CD4-positive, alpha-beta T cell (primary cell): ENCODE measurements around the gene DOCK4. TPM values are rescaled to one million over a fixed set of nuclear protein-coding genes. Genes with fewer than 3 reads are reported as not detected.

Source experiments
- ATAC-seq: fragments of 200-7000 bp; cut with Tn5 transposase; one replicate; pipeline ENCODE4 v1.10.0; 2022; ENCODE audit warnings: mild to moderate bottlenecking; ENCODE audit not compliant: poor library complexity
- CTCF ChIA-PET: fragments of 350-600 bp; sonication (Branson Sonifier 250); formaldehyde crosslinking; loops from one replicate; lab custom pipeline; 2021; ENCODE audit warnings: antibody characterized with exemption, inconsistent platforms; lab: Charles Lee
- POLR2A ChIA-PET: fragments of 350-600 bp; sonication (Branson Sonifier 250); formaldehyde crosslinking; loops from one replicate; lab custom pipeline; 2021; ENCODE audit warnings: antibody characterized with exemption, inconsistent platforms; lab: Charles Lee
- DNase-seq, 14 experiments: peaks; one replicate each; pipeline ENCODE4 v3.0.0-alpha.2; 2013 to 2020; ENCODE audit warnings: mixed read lengths in 2 of 14
- H3K27ac ChIP-seq, 2 donors: one replicate each; pipeline versions ENCODE4 v1.5.1 to v1.7.0; 2013; ENCODE audit warnings: low read length in 2 of 2, low read depth in 1 of 2, mild to moderate bottlenecking in 1 of 2
- H3K27me3 ChIP-seq, 2 experiments: 1 replicate in 1 of 2; 2 replicates in 1 of 2; pipeline versions ENCODE4 v1.6.1 to v1.7.0; 2013; ENCODE audit warnings: low read length in 2 of 2, control low read depth in 1 of 2, mild to moderate bottlenecking in 1 of 2, moderate library complexity in 1 of 2; ENCODE audit not compliant: insufficient read depth in 2 of 2, control insufficient read depth in 1 of 2
- H3K36me3 ChIP-seq: one replicate; pipeline ENCODE4 v1.6.1; 2013; ENCODE audit warnings: low read length, control low read depth; ENCODE audit not compliant: insufficient read depth
- H3K4me1 ChIP-seq: one replicate; pipeline ENCODE4 v1.6.1; 2013; ENCODE audit warnings: low read length, control low read depth; ENCODE audit not compliant: insufficient read depth
- H3K4me3 ChIP-seq: one replicate; pipeline ENCODE4 v1.5.1; 2013; ENCODE audit warnings: mild to moderate bottlenecking, low read length, moderate library complexity
- H3K9me3 ChIP-seq, 2 experiments: 1 replicate in 1 of 2; 2 replicates in 1 of 2; pipeline versions ENCODE4 v1.6.1 to v1.7.0; 2013; ENCODE audit warnings: low read length in 2 of 2, mild to moderate bottlenecking in 2 of 2, control low read depth in 1 of 2, moderate library complexity in 1 of 2; ENCODE audit not compliant: control insufficient read depth in 1 of 2, insufficient read depth in 1 of 2
- H3K27ac Mint-ChIP-seq: one replicate; pipeline ENCODE4 v1.8.0; 2020; ENCODE audit warnings: mixed read lengths
- H3K27me3 Mint-ChIP-seq: one replicate; pipeline ENCODE4 v1.8.0; 2021; ENCODE audit warnings: mixed read lengths
- H3K36me3 Mint-ChIP-seq: one replicate; pipeline ENCODE4 v1.8.0; 2021; ENCODE audit warnings: low read depth, mixed read lengths
- H3K4me1 Mint-ChIP-seq: one replicate; pipeline ENCODE4 v1.8.0; 2021; ENCODE audit warnings: low read depth, mixed read lengths
- H3K4me3 Mint-ChIP-seq: one replicate; pipeline ENCODE4 v1.8.0; 2020; ENCODE audit warnings: mild to moderate bottlenecking, mixed read lengths
- H3K9me3 Mint-ChIP-seq: one replicate; pipeline ENCODE4 v1.8.0; 2020; ENCODE audit warnings: mixed read lengths
- intact Hi-C, 2 experiments: fragments of 100-400 bp; cut with DNase I in 1 of 2; cut with micrococcal nuclease in 1 of 2; formaldehyde crosslinking; loops; one replicate each; pipeline versions ENCODE4 v1.15.1 to v1.9.0; 2023 to 2025; cut with DNase I, micrococcal nuclease
- total RNA-seq, 174 experiments: library from RNA in 2 of 174; stranded (reverse) in 2 of 174; gene quantifications; one replicate each; pipeline ENCODE4 v1.2.3 and lab custom pipeline; 2021 to 2026
- TF ChIP-seq, protein P1 (sequence below): fragments of 200-600 bp; IDR thresholded peaks from one replicate; pipeline ENCODE4 v1.8.0; 2022; ENCODE audit warnings: antibody characterized with exemption, mild to moderate bottlenecking

Gene DOCK4
- total RNA-seq, 2 experiments from 2014 or later = 0.31 to 0.38 TPM

DNA sequence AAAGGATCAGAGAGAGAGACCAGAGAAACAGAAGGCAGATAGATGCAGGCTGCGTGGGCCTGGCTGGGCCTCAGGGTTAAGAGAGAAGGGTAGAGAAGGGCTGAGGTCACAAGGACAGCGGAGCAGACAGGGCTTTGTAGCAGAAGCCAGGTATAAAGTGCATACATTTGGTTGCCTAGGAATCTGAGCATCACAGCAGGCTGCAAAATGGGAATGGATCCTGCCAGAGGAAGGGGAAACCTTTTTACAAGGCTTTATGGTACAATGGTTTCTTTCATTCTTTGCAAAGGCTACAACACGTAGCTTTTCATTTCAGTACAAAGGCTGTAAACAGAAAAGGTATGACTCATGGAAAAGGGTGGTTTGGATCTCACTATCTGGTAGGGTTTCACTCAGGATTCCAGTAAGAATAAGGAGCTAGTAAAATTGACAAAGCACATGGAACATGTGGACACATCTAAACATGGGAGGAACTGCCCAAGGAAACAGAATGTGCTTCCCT lies 275.1 kb downstream of the DOCK4 start:
- no peaks in the 10 kb centered on the region for H3K9me3 ChIP-seq
- H3K27me3 ChIP-seq = no peaks in the 10 kb centered on the region
- ATAC-seq (no peak), DNase-seq (no peak)
- H3K27ac ChIP-seq = no peak overlapping the region
- H3K4me3 ChIP-seq = no peak overlapping the region
- H3K36me3 Mint-ChIP-seq = no peaks in the 10 kb centered on the region
- intact Hi-C loops = no loop called here
- no peaks in the 10 kb centered on the region for H3K4me1 ChIP-seq
- no peak overlapping the region for H3K4me3 Mint-ChIP-seq
- H3K27me3 Mint-ChIP-seq = no peaks in the 10 kb centered on the region
- H3K27ac Mint-ChIP-seq = no peak overlapping the region
- TF ChIP-seq, protein P1, sequence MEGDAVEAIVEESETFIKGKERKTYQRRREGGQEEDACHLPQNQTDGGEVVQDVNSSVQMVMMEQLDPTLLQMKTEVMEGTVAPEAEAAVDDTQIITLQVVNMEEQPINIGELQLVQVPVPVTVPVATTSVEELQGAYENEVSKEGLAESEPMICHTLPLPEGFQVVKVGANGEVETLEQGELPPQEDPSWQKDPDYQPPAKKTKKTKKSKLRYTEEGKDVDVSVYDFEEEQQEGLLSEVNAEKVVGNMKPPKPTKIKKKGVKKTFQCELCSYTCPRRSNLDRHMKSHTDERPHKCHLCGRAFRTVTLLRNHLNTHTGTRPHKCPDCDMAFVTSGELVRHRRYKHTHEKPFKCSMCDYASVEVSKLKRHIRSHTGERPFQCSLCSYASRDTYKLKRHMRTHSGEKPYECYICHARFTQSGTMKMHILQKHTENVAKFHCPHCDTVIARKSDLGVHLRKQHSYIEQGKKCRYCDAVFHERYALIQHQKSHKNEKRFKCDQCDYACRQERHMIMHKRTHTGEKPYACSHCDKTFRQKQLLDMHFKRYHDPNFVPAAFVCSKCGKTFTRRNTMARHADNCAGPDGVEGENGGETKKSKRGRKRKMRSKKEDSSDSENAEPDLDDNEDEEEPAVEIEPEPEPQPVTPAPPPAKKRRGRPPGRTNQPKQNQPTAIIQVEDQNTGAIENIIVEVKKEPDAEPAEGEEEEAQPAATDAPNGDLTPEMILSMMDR = no peak
- ChIA-PET CTCF (no interaction called here), POLR2A (no interaction called here)
- no peaks in the 10 kb centered on the region for H3K36me3 ChIP-seq
- no peaks in the 10 kb centered on the region for H3K9me3 Mint-ChIP-seq
- no peaks in the 10 kb centered on the region for H3K4me1 Mint-ChIP-seq

DNA sequence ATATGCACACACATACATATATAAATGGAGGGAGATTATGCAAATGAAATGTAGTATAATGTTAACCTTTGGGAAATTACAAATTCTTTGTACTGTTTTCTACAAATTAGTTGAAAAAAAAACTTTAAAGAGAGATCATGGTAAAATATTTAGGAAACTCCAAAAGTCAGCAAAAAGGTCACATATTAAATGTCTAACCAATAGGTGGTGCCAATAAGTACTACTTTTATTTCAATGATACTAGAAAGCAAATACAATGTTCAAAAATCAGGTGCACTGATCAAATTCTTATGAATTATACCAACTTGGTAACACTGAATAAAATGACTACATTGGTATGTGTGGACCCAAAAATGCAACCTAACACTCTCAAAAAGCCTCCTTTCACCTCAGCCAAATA lies 276.9 kb downstream of the DOCK4 start:
- no peak overlapping the region for H3K27ac Mint-ChIP-seq
- H3K9me3 Mint-ChIP-seq = no peaks in the 10 kb centered on the region
- Histone ChIP-seq H3K4me1 (no peaks in the 10 kb centered on the region), H3K4me3 (no peak overlapping the region), H3K9me3 (no peaks in the 10 kb centered on the region), H3K36me3 (no peaks in the 10 kb centered on the region), H3K27me3 (no peaks in the 10 kb centered on the region), H3K27ac (no peak overlapping the region)
- no peaks in the 10 kb centered on the region for H3K36me3 Mint-ChIP-seq
- H3K4me3 Mint-ChIP-seq = no peak overlapping the region
- no peaks in the 10 kb centered on the region for H3K27me3 Mint-ChIP-seq
- CTCF ChIA-PET = no interaction called here
- no peak for ATAC-seq
- TF ChIP-seq, protein P1 = no peak
- no peak for DNase-seq
- intact Hi-C loops = no loop called here
- POLR2A ChIA-PET = no interaction called here
- H3K4me1 Mint-ChIP-seq = no peaks in the 10 kb centered on the region

DNA sequence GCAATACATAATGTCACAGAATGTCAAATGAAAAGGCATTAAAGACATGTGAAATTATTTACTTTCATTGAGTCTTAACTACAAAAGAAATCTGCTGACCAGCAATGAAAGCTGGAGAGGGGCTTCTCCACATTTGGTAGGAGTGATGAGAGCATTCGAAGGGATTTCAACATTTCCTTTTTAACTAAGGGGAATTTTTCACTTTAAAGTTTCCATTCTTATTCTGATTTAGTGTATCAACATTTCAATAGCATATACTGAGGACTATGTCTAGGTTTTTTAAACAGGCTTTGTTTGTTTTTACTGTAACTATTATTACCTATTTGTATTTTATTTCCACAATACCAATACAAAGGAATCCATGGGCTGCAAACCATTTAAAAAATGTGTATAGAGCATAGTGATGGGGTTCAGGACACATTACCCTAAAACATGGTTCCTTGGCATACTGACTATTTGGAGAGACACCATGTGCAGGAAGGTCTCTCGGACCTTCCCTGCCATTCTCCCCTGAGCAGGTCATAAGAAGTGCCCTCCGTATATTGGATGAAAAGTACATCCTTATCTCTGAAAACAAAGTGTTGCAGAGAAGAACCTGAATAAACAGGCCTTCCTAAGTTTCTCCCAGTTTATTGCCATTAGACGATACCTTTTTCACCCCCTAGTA lies 278.7 kb downstream of the DOCK4 start:
- POLR2A ChIA-PET = no interaction called here

More for the DNA sequence above, 278.7 kb downstream of the DOCK4 start:
- intact Hi-C loops = no loop called here
- Histone ChIP-seq H3K27me3 (no peaks in the 10 kb centered on the region), H3K4me3 (no peak overlapping the region), H3K36me3 (no peaks in the 10 kb centered on the region), H3K9me3 (no peaks in the 10 kb centered on the region), H3K4me1 (no peaks in the 10 kb centered on the region), H3K27ac (no peak overlapping the region)
- CTCF ChIA-PET = no interaction called here
- no peak overlapping the region for H3K4me3 Mint-ChIP-seq
- H3K4me1 Mint-ChIP-seq = no peaks in the 10 kb centered on the region
- no peaks in the 10 kb centered on the region for H3K27me3 Mint-ChIP-seq
- H3K36me3 Mint-ChIP-seq = no peaks in the 10 kb centered on the region
- no peak for DNase-seq
- no peaks in the 10 kb centered on the region for H3K9me3 Mint-ChIP-seq
- TF ChIP-seq, protein P1 = no peak
- no peak overlapping the region for H3K27ac Mint-ChIP-seq
- ATAC-seq = no peak
